ENCODE measurements around the gene GABRG3.

GABRG3 gene

GRCh38 chr15:27486683-27487647 is 516.0 kb downstream of the GABRG3 start:
- no peak for DNase-seq (ENCODE audit: low read depth)
- TF ChIP-seq, protein P1, sequence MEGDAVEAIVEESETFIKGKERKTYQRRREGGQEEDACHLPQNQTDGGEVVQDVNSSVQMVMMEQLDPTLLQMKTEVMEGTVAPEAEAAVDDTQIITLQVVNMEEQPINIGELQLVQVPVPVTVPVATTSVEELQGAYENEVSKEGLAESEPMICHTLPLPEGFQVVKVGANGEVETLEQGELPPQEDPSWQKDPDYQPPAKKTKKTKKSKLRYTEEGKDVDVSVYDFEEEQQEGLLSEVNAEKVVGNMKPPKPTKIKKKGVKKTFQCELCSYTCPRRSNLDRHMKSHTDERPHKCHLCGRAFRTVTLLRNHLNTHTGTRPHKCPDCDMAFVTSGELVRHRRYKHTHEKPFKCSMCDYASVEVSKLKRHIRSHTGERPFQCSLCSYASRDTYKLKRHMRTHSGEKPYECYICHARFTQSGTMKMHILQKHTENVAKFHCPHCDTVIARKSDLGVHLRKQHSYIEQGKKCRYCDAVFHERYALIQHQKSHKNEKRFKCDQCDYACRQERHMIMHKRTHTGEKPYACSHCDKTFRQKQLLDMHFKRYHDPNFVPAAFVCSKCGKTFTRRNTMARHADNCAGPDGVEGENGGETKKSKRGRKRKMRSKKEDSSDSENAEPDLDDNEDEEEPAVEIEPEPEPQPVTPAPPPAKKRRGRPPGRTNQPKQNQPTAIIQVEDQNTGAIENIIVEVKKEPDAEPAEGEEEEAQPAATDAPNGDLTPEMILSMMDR (IDR thresholded peaks at IDR 0.05; ENCODE audit: control insufficient read depth, insufficient read depth, low read depth, low read length, missing control alignments), result no peak
- H3K4me3 ChIP-seq (ENCODE audit: control insufficient read depth, low read depth, low read length), result no peak overlapping the region

DNA sequence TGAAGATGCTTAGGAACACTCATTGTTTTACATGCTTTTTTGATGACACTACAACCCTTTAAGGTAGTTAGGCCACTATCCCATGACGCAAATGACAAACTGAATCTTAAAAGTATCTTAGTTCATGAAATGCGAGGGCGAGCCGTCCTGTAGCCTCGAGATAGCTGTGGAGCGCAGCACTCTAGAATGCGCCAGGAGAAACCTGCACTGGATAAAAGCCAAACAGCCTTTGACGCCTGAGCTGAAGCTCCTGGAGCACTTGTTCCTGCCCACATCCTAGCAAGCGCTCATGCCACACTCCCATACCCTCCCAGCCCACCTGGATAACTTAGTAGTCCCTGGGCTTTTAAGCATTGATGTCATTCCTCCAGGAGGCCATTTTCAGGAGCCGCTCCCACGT is 516.9 kb downstream of the GABRG3 start:
- TF ChIP-seq, protein P1 (IDR thresholded peaks at IDR 0.05; ENCODE audit: control insufficient read depth, insufficient read depth, low read depth, low read length, missing control alignments), result no peak
- H3K4me3 ChIP-seq (ENCODE audit: control insufficient read depth, low read depth, low read length), result no peak overlapping the region
- DNase-seq (ENCODE audit: low read depth), result no peak

DNA sequence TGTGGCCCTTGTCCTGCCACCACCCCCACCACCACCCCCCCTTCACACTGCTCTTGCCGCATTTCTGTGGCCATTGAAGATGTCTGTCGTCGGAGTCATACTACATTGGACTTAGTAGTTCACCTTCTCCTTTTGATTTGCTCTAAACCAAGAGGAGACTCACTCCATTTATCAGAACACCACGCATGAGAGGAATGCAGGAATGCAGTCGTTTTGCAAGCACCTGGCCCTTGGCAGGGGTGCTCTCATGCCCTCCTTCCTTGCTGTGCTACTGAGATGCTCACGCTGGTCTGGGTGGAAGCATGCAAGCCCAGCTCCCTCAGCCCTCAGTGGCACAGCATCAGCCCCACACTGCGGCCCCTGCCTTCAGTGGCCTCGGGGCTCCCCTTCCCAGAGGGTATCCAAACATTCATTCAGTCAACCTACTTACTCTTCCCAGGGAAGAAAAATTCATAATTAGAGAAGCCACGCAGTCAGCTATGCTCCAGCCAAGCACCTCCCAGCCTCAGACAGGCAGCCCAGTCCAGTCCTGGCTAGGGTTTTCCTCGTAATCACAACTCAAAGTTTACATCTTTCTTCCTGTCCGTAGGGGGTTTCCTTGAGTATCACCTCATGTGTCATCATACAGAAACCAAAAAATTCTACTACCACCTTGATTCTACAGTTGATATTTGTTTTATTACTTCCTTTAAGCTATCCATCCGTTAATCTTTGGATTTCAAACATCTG is 520.0 kb downstream of the GABRG3 start:
- H3K4me3 ChIP-seq (ENCODE audit: control insufficient read depth, low read depth, low read length), result no peak overlapping the region
- no peak for DNase-seq (ENCODE audit: low read depth)
- TF ChIP-seq, protein P1 (IDR thresholded peaks at IDR 0.05; ENCODE audit: control insufficient read depth, insufficient read depth, low read depth, low read length, missing control alignments), result no peak

GRCh38 chr15:27491666-27492621 is 521.0 kb downstream of the GABRG3 start:
- TF ChIP-seq, protein P1 (IDR thresholded peaks at IDR 0.05; ENCODE audit: control insufficient read depth, insufficient read depth, low read depth, low read length, missing control alignments), result no peak
- no peak overlapping the region for H3K4me3 ChIP-seq (ENCODE audit: control insufficient read depth, low read depth, low read length)
- no peak for DNase-seq (ENCODE audit: low read depth)

- no peak overlapping the region for H3K4me3 ChIP-seq (ENCODE audit: control insufficient read depth, low read depth, low read length)
- TF ChIP-seq, protein P1 (IDR thresholded peaks at IDR 0.05; ENCODE audit: control insufficient read depth, insufficient read depth, low read depth, low read length, missing control alignments), result no peak
- DNase-seq (ENCODE audit: low read depth), result no peak
These were observed 525.0 kb downstream of the GABRG3 start for GRCh38 chr15:27495963-27496459.

DNA sequence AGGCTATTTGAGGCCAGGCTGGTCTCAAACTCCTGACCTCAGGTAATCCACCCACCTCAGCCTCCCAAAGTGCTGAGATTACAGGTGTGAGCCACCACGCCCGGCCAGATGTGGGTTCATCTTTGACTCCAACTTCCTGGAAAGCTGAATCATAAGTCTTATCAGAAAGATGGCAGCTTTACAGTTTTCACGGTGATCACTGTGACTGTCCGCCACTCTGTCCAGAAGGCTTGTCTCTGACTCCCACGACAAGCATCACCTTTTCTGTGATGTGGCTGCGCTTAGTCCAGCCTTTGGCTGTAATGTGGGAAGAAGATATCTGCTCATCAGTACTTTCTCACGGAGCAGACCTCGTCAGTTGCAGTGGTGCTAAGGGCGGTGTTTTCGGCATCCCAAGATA is 527.7 kb downstream of the GABRG3 start:
- TF ChIP-seq, protein P1 (IDR thresholded peaks at IDR 0.05; ENCODE audit: control insufficient read depth, insufficient read depth, low read depth, low read length, missing control alignments), result no peak
- H3K4me3 ChIP-seq (ENCODE audit: control insufficient read depth, low read depth, low read length), result no peak overlapping the region
- no peak for DNase-seq (ENCODE audit: low read depth)
